ENCODE results near the gene NEGR1. TPM values are rescaled to one million over a fixed set of nuclear protein-coding genes. Genes with fewer than 3 reads are reported as not detected.
A peak's percentile ranks its signal among the peaks of the same experiment; 100 is the strongest.

Gene NEGR1
- total RNA-seq, 2 experiments from 2014 or later = not detected

GRCh38 chr1:72197786-72198185 lies 84.6 kb downstream of the NEGR1 start:
- Mint-ChIP-seq H3K4me3 (no peak overlapping the region), H3K9me3 (peaks cover 3% of the 10 kb centered on the region), H3K27me3 (no peaks in the 10 kb centered on the region), H3K27ac (no peak overlapping the region), H3K36me3 (ENCODE audit: low read depth) (no peaks in the 10 kb centered on the region), H3K4me1 (ENCODE audit: low read depth) (no peaks in the 10 kb centered on the region)
- no peak for TF ChIP-seq CTCF (IDR thresholded peaks at IDR 0.05)
- ATAC-seq (no peak), DNase-seq (no peak)
- CTCF ChIA-PET = no interaction called here
- intact Hi-C loops (cut with micrococcal nuclease) = no loop called here
- POLR2A ChIA-PET = no interaction called here

- no peaks in the 10 kb centered on the region for H3K4me1 Mint-ChIP-seq (ENCODE audit: low read depth)
- DNase-seq (no peak), ATAC-seq (no peak)
- H3K27me3 Mint-ChIP-seq = no peaks in the 10 kb centered on the region
- H3K9me3 Mint-ChIP-seq = no peaks in the 10 kb centered on the region
- POLR2A ChIA-PET = interaction anchor here (0.5 kb wide), 1 partner anchor 96 kb away, joined by 8 read pairs; no protein-coding TSS in a partner anchor
- peak; percentile 17 for TF ChIP-seq CTCF (IDR thresholded peaks at IDR 0.05)
- intact Hi-C loops (cut with micrococcal nuclease) = no loop called here
- H3K4me3 Mint-ChIP-seq = no peak overlapping the region
- no peaks in the 10 kb centered on the region for H3K36me3 Mint-ChIP-seq (ENCODE audit: low read depth)
- CTCF ChIA-PET = interaction anchor here (1.9 kb wide), 1 partner anchor 11 kb away, joined by 4 read pairs; no protein-coding TSS in a partner anchor
- H3K27ac Mint-ChIP-seq = no peak overlapping the region
Measured at GRCh38 chr1:72186733-72187307, 95.5 kb downstream of the NEGR1 start.

- DNase-seq (no peak), ATAC-seq (no peak)
- TF ChIP-seq CTCF (IDR thresholded peaks at IDR 0.05) = no peak
- ChIA-PET POLR2A (no interaction called here), CTCF (no interaction called here)
- Mint-ChIP-seq H3K36me3 (ENCODE audit: low read depth) (no peaks in the 10 kb centered on the region), H3K27ac (no peak overlapping the region), H3K4me3 (no peak overlapping the region), H3K9me3 (no peaks in the 10 kb centered on the region), H3K4me1 (ENCODE audit: low read depth) (no peaks in the 10 kb centered on the region), H3K27me3 (no peaks in the 10 kb centered on the region)
- intact Hi-C loops (cut with micrococcal nuclease) = no loop called here
Measured at GRCh38 chr1:72184099-72184701, 98.1 kb downstream of the NEGR1 start.

GRCh38 chr1:72182859-72183258 lies 99.5 kb downstream of the NEGR1 start:
- H3K9me3 Mint-ChIP-seq = no peaks in the 10 kb centered on the region
- no peaks in the 10 kb centered on the region for H3K36me3 Mint-ChIP-seq (ENCODE audit: low read depth)
- H3K27me3 Mint-ChIP-seq = no peaks in the 10 kb centered on the region
- H3K4me1 Mint-ChIP-seq (ENCODE audit: low read depth) = no peaks in the 10 kb centered on the region
- ChIA-PET POLR2A (no interaction called here), CTCF (no interaction called here)
- ATAC-seq = no peak
- intact Hi-C loops (cut with micrococcal nuclease) = no loop called here
- H3K27ac Mint-ChIP-seq = no peak overlapping the region
- no peak overlapping the region for H3K4me3 Mint-ChIP-seq
- no peak for TF ChIP-seq CTCF (IDR thresholded peaks at IDR 0.05)
- DNase-seq = no peak

GRCh38 chr1:72178266-72178665 lies 104.1 kb downstream of the NEGR1 start:
- no peak for ATAC-seq

More at GRCh38 chr1:72178266-72178665, 104.1 kb downstream of the NEGR1 start:
- Mint-ChIP-seq H3K36me3 (ENCODE audit: low read depth) (no peaks in the 10 kb centered on the region), H3K9me3 (no peaks in the 10 kb centered on the region), H3K4me3 (no peak overlapping the region), H3K27me3 (peaks cover 2% of the 10 kb centered on the region), H3K27ac (no peak overlapping the region), H3K4me1 (ENCODE audit: low read depth) (no peaks in the 10 kb centered on the region)
- no peak for DNase-seq
- intact Hi-C loops (cut with micrococcal nuclease) = no loop called here
- ChIA-PET CTCF (no interaction called here), POLR2A (no interaction called here)
- TF ChIP-seq CTCF (IDR thresholded peaks at IDR 0.05) = no peak
